T follicular helper cell (primary cell): ENCODE results near the gene SLC34A1.
"Not testable (repeated sequence)": the region's sequence is repeated elsewhere in the genome, so short reads cannot be mapped to it uniquely, and the experiment has no call there.

Source experiments
- DNase-seq: peaks from one replicate; pipeline ENCODE4 v3.0.0-alpha.2; 2020; ENCODE audit warnings: low read depth

Gene SLC34A1

GRCh38 chr5:177410575-177410974, 26.3 kb downstream of the SLC34A1 start:
- no peak for DNase-seq

GRCh38 chr5:177412603-177413233, 28.5 kb downstream of the SLC34A1 start:
- DNase-seq = no peak

DNA sequence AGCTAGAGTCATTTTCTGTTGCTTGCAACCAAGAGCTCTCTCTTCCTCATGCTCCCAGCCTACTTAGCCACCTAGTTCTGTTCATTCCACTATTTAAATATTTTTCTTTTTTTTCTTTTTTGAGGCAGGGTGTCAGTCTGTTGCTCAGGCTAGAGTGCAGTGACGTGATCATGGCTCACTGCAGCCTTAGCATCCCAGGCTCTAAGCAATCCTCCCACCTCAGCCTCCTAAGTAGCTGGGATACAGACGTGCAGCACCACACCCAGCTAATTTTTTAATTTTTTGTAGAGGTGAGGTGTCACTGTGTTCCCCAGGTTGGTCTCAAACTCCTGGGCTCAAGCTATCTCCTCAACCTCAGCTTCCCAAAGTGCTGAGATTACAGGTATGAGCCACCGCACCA, 30.2 kb downstream of the SLC34A1 start:
- no peak for DNase-seq

GRCh38 chr5:177417081-177417480, 32.8 kb downstream of the SLC34A1 start:
- not testable (repeated sequence) for DNase-seq

GRCh38 chr5:177419046-177419445, 34.8 kb downstream of the SLC34A1 start:
- DNase-seq = no peak

GRCh38 chr5:177420472-177420871, 36.2 kb downstream of the SLC34A1 start:
- not testable (repeated sequence) for DNase-seq

DNA sequence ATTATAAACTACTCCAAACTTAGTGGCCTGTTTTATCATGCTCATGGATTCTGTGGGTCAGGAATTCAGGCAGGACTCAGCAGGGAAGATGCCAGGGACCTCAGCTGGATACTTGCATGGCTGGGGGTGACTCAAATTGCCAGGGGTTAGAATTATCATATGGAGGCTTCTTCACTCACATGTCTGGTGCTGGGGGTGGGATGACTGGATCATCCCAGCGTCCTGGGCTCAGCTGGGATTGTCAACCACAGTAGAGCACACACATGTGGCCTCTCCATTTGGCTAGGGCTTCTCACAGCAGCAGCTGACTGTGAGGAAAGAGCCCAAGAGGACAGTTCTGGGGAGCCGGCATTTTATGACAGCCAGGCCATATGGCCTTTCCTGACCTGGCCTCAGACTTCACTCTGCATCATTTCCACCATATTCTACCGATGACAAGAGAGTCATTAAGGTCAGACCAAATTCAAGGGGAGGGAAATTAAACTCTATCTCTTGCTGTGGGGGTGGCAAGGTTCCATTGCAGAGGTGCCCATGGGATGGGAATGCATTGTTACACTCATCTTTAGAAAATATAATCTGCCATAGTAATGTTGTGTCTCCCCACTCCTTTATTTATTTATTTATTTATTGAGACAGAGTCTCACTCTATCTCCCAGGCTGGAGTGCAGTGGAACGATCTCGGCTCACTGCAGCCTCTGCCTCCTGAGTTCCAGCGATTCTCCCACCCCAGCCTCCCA, 37.0 kb downstream of the SLC34A1 start:
- no peak for DNase-seq

DNA sequence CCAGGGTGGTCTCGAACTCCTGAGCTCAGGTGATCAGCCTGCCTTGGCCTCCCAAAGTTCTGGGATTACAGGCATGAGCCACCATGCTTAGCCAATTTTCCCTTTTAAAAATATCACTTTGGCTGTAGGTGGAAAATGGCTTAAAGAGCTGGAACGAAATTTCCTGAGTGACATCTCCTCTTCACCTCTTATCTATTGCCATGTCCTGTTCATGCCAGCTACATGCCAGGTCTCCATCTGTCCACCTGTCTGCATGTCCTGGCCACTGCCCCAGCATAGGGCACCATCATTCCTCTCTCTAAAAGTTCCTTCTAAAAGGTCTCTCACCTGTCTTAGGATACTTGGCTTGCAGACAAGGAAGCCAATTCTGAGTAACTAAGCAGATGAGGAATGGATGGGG, 39.4 kb downstream of the SLC34A1 start:
- DNase-seq = no peak

GRCh38 chr5:177425196-177425800, 41.1 kb downstream of the SLC34A1 start:
- DNase-seq = no peak

GRCh38 chr5:177425801-177426565, 41.7 kb downstream of the SLC34A1 start:
- peak; percentile 100 for DNase-seq

DNA sequence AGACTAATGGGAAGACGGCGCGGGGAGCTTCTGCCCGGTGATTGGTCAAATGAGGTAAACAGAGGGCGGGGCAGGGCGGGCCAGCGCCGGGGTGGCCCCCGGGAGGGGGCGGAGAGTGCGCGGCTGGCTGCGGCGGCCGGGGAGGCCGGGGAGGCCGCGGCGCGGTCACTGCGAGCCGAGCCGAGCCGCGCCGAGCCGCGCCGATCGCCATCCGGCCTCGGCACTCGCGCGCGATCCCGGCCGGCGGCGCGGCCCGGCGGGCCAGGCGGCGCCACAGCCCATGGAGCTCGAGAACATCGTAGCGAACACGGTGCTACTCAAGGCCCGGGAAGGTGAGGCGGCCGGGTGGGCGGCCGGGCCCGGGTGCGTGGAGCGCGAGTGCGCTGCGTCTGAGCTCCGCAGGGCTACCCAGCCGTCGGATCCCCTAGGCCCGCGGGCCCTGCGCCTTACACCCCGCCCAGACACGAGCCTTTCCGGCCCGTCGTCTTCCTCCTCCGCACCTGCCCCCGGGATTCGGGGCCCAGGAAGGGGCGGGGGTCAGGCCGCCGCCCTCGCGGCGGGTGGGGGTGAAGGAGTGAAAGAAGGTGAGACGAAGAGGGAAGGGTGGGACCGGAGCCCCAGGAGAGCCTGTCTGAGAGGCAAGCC, 42.5 kb downstream of the SLC34A1 start, which contains the start of gene GRK6:
GRK6 (plus strand) TSS at position 111 of the 645 bp plus-strand sequence; CDS start at position 281, 170 bp downstream.
- DNase-seq = peak; percentile 57

GRCh38 chr5:177427211-177427822, 43.1 kb downstream of the SLC34A1 start:
- DNase-seq = no peak

GRCh38 chr5:177427919-177428573, 43.8 kb downstream of the SLC34A1 start:
- no peak for DNase-seq

GRCh38 chr5:177428574-177429217, 44.5 kb downstream of the SLC34A1 start:
- no peak for DNase-seq

DNA sequence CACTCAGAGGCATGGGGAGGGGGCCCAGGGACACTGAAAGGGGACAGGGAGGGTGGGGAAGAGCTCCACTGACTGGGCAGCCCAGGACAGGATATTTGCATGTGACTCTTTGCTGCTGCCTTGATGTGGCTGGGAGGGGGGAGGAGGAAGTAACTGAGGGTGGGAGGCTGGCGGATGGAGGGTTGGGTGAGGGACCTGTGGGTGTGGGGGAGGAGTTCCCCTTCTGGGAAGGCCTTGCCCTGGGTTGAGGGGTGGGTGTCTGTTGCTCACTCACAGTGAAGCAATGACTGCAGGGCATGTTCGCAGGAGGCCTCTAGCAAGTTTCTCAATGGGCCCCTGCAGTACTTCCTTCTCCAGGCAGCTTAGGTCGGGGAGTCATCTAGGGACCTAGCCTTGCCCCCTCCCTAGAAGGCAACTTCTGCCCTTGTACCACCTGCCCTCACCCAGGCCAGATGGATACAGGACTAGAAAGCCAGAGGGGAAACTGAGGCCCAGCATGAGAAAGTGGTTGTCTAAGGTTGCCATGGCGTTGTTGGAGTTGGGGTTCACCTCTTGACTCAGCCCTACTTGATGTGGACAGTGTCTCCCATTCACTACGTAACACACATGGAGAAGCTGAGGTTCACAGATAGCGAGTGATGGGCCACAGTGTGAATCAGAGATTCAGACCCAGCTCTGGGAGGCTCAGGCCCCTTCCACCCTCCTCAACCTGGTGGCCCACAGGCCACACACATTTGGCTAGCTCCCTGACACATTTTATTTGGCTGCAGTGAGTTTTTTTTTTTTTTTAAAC, 45.2 kb downstream of the SLC34A1 start:
- DNase-seq = peak; percentile 72

- no peak for DNase-seq
These were observed 46.1 kb downstream of the SLC34A1 start for GRCh38 chr5:177430140-177430951.

- no peak for DNase-seq
These were observed 46.7 kb downstream of the SLC34A1 start for GRCh38 chr5:177430972-177431316.

- peak; percentile 53 for DNase-seq
These were observed 47.3 kb downstream of the SLC34A1 start for GRCh38 chr5:177431317-177432142.
